ENCODE results near the gene TMEM138. TPM values are rescaled to one million over a fixed set of nuclear protein-coding genes. Genes with fewer than 3 reads are reported as not detected.

The TMEM138 gene
- total and polyA plus RNA-seq, 2 of the 4 experiments (the other 2 are of a cell fraction) = 16.8 to 53.2 TPM

- WGBS, 2 experiments (ENCODE audit: extremely low coverage in 2 of 2, insufficient read length in 1 of 2) = no CpG with 5 or more reads among the region's 2 CpGs
- POLR2A ChIA-PET (ENCODE audit: unreplicated experiment) = no interaction called here
- Histone ChIP-seq H3K4me1 (ENCODE audit: control insufficient read depth, insufficient read depth, low read length) (no peaks in the 10 kb centered on the region), H4K5ac (ENCODE audit: low read depth, low read length) (no peak overlapping the region), H3K18ac (ENCODE audit: low read depth, low read length) (no peak overlapping the region), H2BK15ac (ENCODE audit: low read depth, low read length) (no peak overlapping the region), H3K4me3 (ENCODE audit: insufficient read depth, low read depth, low read length) (no peak overlapping the region), H3K23ac (ENCODE audit: low read depth, low read length) (no peak overlapping the region), H2AFZ (replicated peaks; ENCODE audit: low read length, poor library complexity) (no peak overlapping the region), H2AK5ac (ENCODE audit: low read depth, low read length) (no peak overlapping the region), H4K91ac (ENCODE audit: insufficient read depth, low read depth, low read length) (no peak overlapping the region), H2BK120ac (ENCODE audit: low read depth, low read length) (no peak overlapping the region), H3K14ac (replicated peaks; ENCODE audit: low read depth, low read length) (no peak overlapping the region), H3K79me1 (ENCODE audit: low read depth in 1 of 2, low read length in 2 of 2) (peaks cover 12 to 27% of the 10 kb centered on the region in 2 experiments), H4K20me1 (ENCODE audit: insufficient read depth, low read length) (0 out of 2 replicates have a peak, but pooled peaks cover 5% of the 10 kb centered on the region), H3K56ac (ENCODE audit: extremely low read depth, insufficient read depth, low read length) (no peak overlapping the region), H3K9me3 (ENCODE audit: control insufficient read depth, insufficient read depth, low read length) (no peaks in the 10 kb centered on the region), H3K9ac (ENCODE audit: low read depth, low read length) (no peak overlapping the region), H3K27ac (ENCODE audit: insufficient read depth, low read length) (no peak overlapping the region), H4K8ac (ENCODE audit: low read depth in 2 of 2, low read length in 2 of 2) (no peak overlapping the region), H3K4me2 (ENCODE audit: low read depth, low read length) (no peak overlapping the region), H3K4ac (ENCODE audit: low read depth, low read length) (no peak overlapping the region), H3K27me3 (ENCODE audit: control insufficient read depth, insufficient read depth, low read length) (no peaks in the 10 kb centered on the region), H3K9me1 (ENCODE audit: insufficient read depth, low read length) (0 out of 2 replicates have a peak, but pooled peaks cover 2% of the 10 kb centered on the region), H2BK5ac (ENCODE audit: low read depth, low read length, poor library complexity, severe bottlenecking) (no peak overlapping the region), H3K36me3 (ENCODE audit: control insufficient read depth, insufficient read depth, low read length) (peaks cover 57% of the 10 kb centered on the region), H2BK20ac (ENCODE audit: low read depth, low read length) (no peak overlapping the region), H2AK9ac (replicated peaks; ENCODE audit: low read depth, low read length, poor library complexity) (no peak overlapping the region)
- TF ChIP-seq RCOR1 (IDR thresholded peaks at IDR 0.05; ENCODE audit: insufficient replicate concordance, low read length) (no peak), RAD21 (IDR thresholded peaks at IDR 0.05; ENCODE audit: low read length) (no peak), USF2 (IDR thresholded peaks at IDR 0.05; ENCODE audit: low read depth, low read length) (no peak), MAZ (IDR thresholded peaks at IDR 0.05; ENCODE audit: borderline replicate concordance, low read depth, low read length) (no peak), POLR2A (IDR thresholded peaks at IDR 0.05; ENCODE audit: low read depth, low read length) (no peak), MAFK (IDR thresholded peaks at IDR 0.05; ENCODE audit: low read depth, low read length) (no peak), CHD1 (IDR thresholded peaks at IDR 0.05; ENCODE audit: low read depth, low read length) (no peak), RFX5 (IDR thresholded peaks at IDR 0.05; ENCODE audit: low read depth, low read length) (no peak), MXI1 (IDR thresholded peaks at IDR 0.05; ENCODE audit: borderline replicate concordance, low read depth, low read length) (no peak), NFE2L2 (IDR thresholded peaks at IDR 0.05; ENCODE audit: low read depth, low read length) (no peak), BHLHE40 (IDR thresholded peaks at IDR 0.05; ENCODE audit: low read depth, low read length) (no peak), CEBPB (IDR thresholded peaks at IDR 0.05; ENCODE audit: low read depth, low read length) (no peak), FOS (IDR thresholded peaks at IDR 0.05; ENCODE audit: low read depth, low read length) (no peak), SMC3 (IDR thresholded peaks at IDR 0.05; ENCODE audit: low read depth, low read length) (no peak), CTCF (conservative IDR thresholded peaks at IDR 0.05; ENCODE audit: low read depth, low read length) (no peak)
- TF ChIP-seq, protein P1, sequence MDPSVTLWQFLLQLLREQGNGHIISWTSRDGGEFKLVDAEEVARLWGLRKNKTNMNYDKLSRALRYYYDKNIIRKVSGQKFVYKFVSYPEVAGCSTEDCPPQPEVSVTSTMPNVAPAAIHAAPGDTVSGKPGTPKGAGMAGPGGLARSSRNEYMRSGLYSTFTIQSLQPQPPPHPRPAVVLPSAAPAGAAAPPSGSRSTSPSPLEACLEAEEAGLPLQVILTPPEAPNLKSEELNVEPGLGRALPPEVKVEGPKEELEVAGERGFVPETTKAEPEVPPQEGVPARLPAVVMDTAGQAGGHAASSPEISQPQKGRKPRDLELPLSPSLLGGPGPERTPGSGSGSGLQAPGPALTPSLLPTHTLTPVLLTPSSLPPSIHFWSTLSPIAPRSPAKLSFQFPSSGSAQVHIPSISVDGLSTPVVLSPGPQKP (IDR thresholded peaks at IDR 0.05; ENCODE audit: borderline replicate concordance, low read depth, low read length) = no peak
- intact Hi-C loops (cut with micrococcal nuclease) = loop anchor here (2.0 kb wide), 1 partner anchor 15 kb away; no protein-coding TSS in a partner anchor
- in situ Hi-C loops (cut with MboI; ENCODE audit: low sequenced_read_pairs) = no loop called here
- dilution Hi-C loops (cut with HindIII; ENCODE audit: low sequenced_read_pairs, unreplicated experiment) = no loop called here
- BruUV-seq (replicated peaks) = no TSS peak
- CTCF ChIA-PET = interaction anchor here (0.8 kb wide), 1 partner anchor 29 kb away, joined by 3 read pairs; no protein-coding TSS in a partner anchor
- DNase-seq = no peak
- ATAC-seq (ENCODE audit: low read depth) = no peak
Measured at GRCh38 chr11:61406067-61406466, 43.9 kb downstream of the TMEM138 start.

All from IMR-90 (cell line).